HEK293 (cell line): ENCODE measurements around the gene BAK1.

ENCODE experiments used
- CTCF ChIA-PET: fragments of 350-600 bp; formaldehyde crosslinking; extraction: SDS; loops from one replicate; lab custom pipeline; 2021; ENCODE audit warnings: antibody characterized with exemption; lab: Yijun Ruan, JAX
- POLR2A ChIA-PET: fragments of 300-600 bp; formaldehyde crosslinking; extraction: SDS; loops from one replicate; lab custom pipeline; 2020; ENCODE audit warnings: antibody characterized with exemption, inconsistent platforms; lab: Yijun Ruan, JAX
- H3K27ac ChIP-seq: fragments of 200-500 bp; sonication (Bioruptor generic); 2 replicates; pipeline ENCODE4 v1.5.1; 2014; ENCODE audit warnings: low read depth, low read length, control low read depth, inconsistent platforms; ENCODE audit errors: extremely low read depth
- H3K36me3 ChIP-seq, 2 experiments: fragments of 200-500 bp in 1 of 2; sonication (Bioruptor generic) in 1 of 2; 1 replicate in 1 of 2; 2 replicates in 1 of 2; pipeline ENCODE4 v1.5.1; 2014 to 2017; ENCODE audit warnings: inconsistent platforms in 2 of 2, low read length in 2 of 2; ENCODE audit not compliant: control insufficient read depth in 2 of 2, insufficient read depth in 1 of 2
- H3K4me1 ChIP-seq: fragments of 200-500 bp; sonication (Bioruptor generic); 2 replicates; pipeline ENCODE4 v1.5.1; 2014; ENCODE audit warnings: mild to moderate bottlenecking, low read length, inconsistent platforms; ENCODE audit not compliant: control insufficient read depth, insufficient read depth
- H3K4me3 ChIP-seq: 2 replicates; pipeline ENCODE4 v1.5.1; 2011; ENCODE audit warnings: low read depth, mild to moderate bottlenecking, control low read depth, low read length, moderate library complexity
- H3K9me3 ChIP-seq: fragments of 200-500 bp; sonication (Bioruptor generic); 2 replicates; pipeline ENCODE4 v1.5.1; 2014; ENCODE audit warnings: low read depth, low read length, inconsistent platforms; ENCODE audit not compliant: control insufficient read depth, insufficient read depth
- SETDB1 ChIP-seq: IDR thresholded peaks from one replicate; pipeline ENCODE4 v1.6.1; 2017; ENCODE audit warnings: mild to moderate bottlenecking, low read length, moderate library complexity, mixed read lengths; ENCODE audit not compliant: insufficient read length
- TRIM28 ChIP-seq: IDR thresholded peaks from 2 replicates; pipeline ENCODE4 v1.6.1; 2011; ENCODE audit warnings: low read length, control low read depth, borderline replicate concordance
- ZBTB17 ChIP-seq: fragments of 450-650 bp; formaldehyde crosslinking; IDR thresholded peaks from 2 replicates; pipeline ENCODE4 v1.5.1; 2016; ENCODE audit warnings: missing biosample characterization, missing genetic modification characterization
- ZBTB20 ChIP-seq: fragments of 450-650 bp; formaldehyde crosslinking; IDR thresholded peaks from 2 replicates; pipeline ENCODE4 v1.5.1; 2016; ENCODE audit warnings: missing biosample characterization, missing genetic modification characterization
- ZNF138 ChIP-seq: fragments of 450-650 bp; formaldehyde crosslinking; IDR thresholded peaks from 2 replicates; pipeline ENCODE4 v1.5.1; 2016; ENCODE audit warnings: missing biosample characterization, missing genetic modification characterization, borderline replicate concordance
- ZNF155 ChIP-seq: fragments of 450-650 bp; formaldehyde crosslinking; IDR thresholded peaks from 2 replicates; pipeline ENCODE4 v1.5.1; 2016; ENCODE audit warnings: missing biosample characterization, missing genetic modification characterization
- ZNF16 ChIP-seq: fragments of 450-650 bp; formaldehyde crosslinking; IDR thresholded peaks from 2 replicates; pipeline ENCODE4 v1.5.1; 2016; ENCODE audit warnings: low read depth, missing biosample characterization, missing genetic modification characterization
- ZNF19 ChIP-seq: fragments of 450-650 bp; formaldehyde crosslinking; IDR thresholded peaks from 2 replicates; pipeline ENCODE4; 2016; ENCODE audit warnings: missing biosample characterization, missing genetic modification characterization, low read depth
- ZNF350 ChIP-seq: fragments of 450-650 bp; formaldehyde crosslinking; IDR thresholded peaks from 2 replicates; pipeline ENCODE4 v1.5.0; 2017; ENCODE audit warnings: missing biosample characterization, mild to moderate bottlenecking, missing genetic modification characterization
- ZNF433 ChIP-seq: fragments of 450-650 bp; formaldehyde crosslinking; IDR thresholded peaks from 2 replicates; pipeline ENCODE4 v1.5.1; 2016; ENCODE audit warnings: missing biosample characterization, missing genetic modification characterization, low read depth
- ZNF571 ChIP-seq: fragments of 450-650 bp; formaldehyde crosslinking; IDR thresholded peaks from 2 replicates; pipeline ENCODE4 v1.5.0; 2017; ENCODE audit warnings: missing biosample characterization, missing genetic modification characterization
- ZNF791 ChIP-seq: fragments of 450-650 bp; formaldehyde crosslinking; IDR thresholded peaks from 2 replicates; pipeline ENCODE4 v1.5.1; 2016; ENCODE audit warnings: missing biosample characterization, missing genetic modification characterization
- ZNF843 ChIP-seq: fragments of 450-650 bp; formaldehyde crosslinking; IDR thresholded peaks from 2 replicates; pipeline ENCODE4 v1.5.1; 2016; ENCODE audit warnings: missing biosample characterization, missing genetic modification characterization
- TF ChIP-seq, protein P1 (sequence below): fragments of 450-650 bp; formaldehyde crosslinking; IDR thresholded peaks from 2 replicates; pipeline ENCODE4 v1.5.1; 2017; ENCODE audit warnings: missing biosample characterization, mild to moderate bottlenecking, missing genetic modification characterization, moderate library complexity
- TF ChIP-seq, protein P2 (sequence below): fragments of 450-650 bp; formaldehyde crosslinking; IDR thresholded peaks from 2 replicates; pipeline ENCODE4 v1.5.0; 2017; ENCODE audit warnings: missing biosample characterization, missing genetic modification characterization, borderline replicate concordance
- TF ChIP-seq, protein P3 (sequence below): fragments of 450-650 bp; formaldehyde crosslinking; IDR thresholded peaks from 2 replicates; pipeline ENCODE4 v1.5.1; 2016; ENCODE audit warnings: missing biosample characterization, missing genetic modification characterization
- TF ChIP-seq, protein P4 (sequence below): fragments of 450-650 bp; formaldehyde crosslinking; IDR thresholded peaks from 2 replicates; pipeline ENCODE4 v1.5.1; 2016; ENCODE audit warnings: missing biosample characterization, missing genetic modification characterization
- TF ChIP-seq, protein P5 (sequence below): fragments of 450-650 bp; formaldehyde crosslinking; IDR thresholded peaks from 2 replicates; pipeline ENCODE4 v1.5.1; 2016; ENCODE audit warnings: missing biosample characterization, missing genetic modification characterization
- TF ChIP-seq, protein P6 (sequence below): fragments of 450-650 bp; formaldehyde crosslinking; IDR thresholded peaks from 2 replicates; pipeline ENCODE4 v1.5.1; 2016; ENCODE audit warnings: missing biosample characterization, missing genetic modification characterization

BAK1 gene

DNA sequence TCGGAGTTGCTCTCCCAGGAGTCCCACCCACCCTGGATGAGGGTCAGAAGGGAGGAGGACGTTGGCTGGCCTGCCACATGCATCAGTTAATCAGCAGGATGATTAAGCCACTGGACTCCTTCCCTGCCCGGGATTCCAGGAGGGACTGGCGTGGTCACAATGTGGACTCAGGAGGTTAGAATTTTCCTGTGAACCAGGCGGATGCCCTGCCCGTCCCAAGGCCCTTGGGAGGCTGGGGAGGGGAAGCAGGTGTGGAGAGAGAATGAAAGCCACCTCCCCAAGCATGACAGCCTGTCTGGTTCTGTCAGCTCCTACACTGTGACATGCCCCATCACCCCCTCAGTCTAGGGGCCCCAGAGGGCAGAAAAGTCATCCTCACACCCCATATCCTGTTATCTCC, 29.5 kb upstream of the BAK1 start:
- CTCF ChIA-PET: interaction anchor here (0.6 to 1.7 kb wide), 3 partner anchors 8 to 24 kb away, joined by 3 read pairs; no protein-coding TSS in a partner anchor
- Histone ChIP-seq H3K36me3 (no peaks in the 10 kb centered on the region), H3K4me3 (no peak overlapping the region), H3K27ac (no peak overlapping the region), H3K9me3 (no peaks in the 10 kb centered on the region), H3K4me1 (no peaks in the 10 kb centered on the region)
- POLR2A ChIA-PET: no interaction called here
- TF ChIP-seq ZBTB17 (tag by site-specific recombination): no peak
- TF ChIP-seq ZNF843: no peak
- no peak for TF ChIP-seq ZNF155 (tag by site-specific recombination)
- no peak for TF ChIP-seq ZNF19 (tag by site-specific recombination)
- TF ChIP-seq, protein P1, sequence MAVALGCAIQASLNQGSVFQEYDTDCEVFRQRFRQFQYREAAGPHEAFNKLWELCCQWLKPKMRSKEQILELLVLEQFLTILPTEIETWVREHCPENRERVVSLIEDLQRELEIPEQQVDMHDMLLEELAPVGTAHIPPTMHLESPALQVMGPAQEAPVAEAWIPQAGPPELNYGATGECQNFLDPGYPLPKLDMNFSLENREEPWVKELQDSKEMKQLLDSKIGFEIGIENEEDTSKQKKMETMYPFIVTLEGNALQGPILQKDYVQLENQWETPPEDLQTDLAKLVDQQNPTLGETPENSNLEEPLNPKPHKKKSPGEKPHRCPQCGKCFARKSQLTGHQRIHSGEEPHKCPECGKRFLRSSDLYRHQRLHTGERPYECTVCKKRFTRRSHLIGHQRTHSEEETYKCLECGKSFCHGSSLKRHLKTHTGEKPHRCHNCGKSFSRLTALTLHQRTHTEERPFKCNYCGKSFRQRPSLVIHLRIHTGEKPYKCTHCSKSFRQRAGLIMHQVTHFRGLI (tag by site-specific recombination): no peak
- no peak for TF ChIP-seq ZNF571 (tag by site-specific recombination)
- TF ChIP-seq, protein P2, sequence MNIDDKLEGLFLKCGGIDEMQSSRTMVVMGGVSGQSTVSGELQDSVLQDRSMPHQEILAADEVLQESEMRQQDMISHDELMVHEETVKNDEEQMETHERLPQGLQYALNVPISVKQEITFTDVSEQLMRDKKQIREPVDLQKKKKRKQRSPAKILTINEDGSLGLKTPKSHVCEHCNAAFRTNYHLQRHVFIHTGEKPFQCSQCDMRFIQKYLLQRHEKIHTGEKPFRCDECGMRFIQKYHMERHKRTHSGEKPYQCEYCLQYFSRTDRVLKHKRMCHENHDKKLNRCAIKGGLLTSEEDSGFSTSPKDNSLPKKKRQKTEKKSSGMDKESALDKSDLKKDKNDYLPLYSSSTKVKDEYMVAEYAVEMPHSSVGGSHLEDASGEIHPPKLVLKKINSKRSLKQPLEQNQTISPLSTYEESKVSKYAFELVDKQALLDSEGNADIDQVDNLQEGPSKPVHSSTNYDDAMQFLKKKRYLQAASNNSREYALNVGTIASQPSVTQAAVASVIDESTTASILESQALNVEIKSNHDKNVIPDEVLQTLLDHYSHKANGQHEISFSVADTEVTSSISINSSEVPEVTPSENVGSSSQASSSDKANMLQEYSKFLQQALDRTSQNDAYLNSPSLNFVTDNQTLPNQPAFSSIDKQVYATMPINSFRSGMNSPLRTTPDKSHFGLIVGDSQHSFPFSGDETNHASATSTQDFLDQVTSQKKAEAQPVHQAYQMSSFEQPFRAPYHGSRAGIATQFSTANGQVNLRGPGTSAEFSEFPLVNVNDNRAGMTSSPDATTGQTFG (tag by site-specific recombination): no peak
- TF ChIP-seq ZNF433 (tag by site-specific recombination): no peak
- TF ChIP-seq ZNF791 (tag by site-specific recombination): no peak
- no peak for TF ChIP-seq ZNF138 (tag by site-specific recombination)
- TF ChIP-seq, protein P3, sequence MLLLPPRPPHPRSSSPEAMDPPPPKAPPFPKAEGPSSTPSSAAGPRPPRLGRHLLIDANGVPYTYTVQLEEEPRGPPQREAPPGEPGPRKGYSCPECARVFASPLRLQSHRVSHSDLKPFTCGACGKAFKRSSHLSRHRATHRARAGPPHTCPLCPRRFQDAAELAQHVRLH (tag by site-specific recombination): no peak
- TF ChIP-seq, protein P4, sequence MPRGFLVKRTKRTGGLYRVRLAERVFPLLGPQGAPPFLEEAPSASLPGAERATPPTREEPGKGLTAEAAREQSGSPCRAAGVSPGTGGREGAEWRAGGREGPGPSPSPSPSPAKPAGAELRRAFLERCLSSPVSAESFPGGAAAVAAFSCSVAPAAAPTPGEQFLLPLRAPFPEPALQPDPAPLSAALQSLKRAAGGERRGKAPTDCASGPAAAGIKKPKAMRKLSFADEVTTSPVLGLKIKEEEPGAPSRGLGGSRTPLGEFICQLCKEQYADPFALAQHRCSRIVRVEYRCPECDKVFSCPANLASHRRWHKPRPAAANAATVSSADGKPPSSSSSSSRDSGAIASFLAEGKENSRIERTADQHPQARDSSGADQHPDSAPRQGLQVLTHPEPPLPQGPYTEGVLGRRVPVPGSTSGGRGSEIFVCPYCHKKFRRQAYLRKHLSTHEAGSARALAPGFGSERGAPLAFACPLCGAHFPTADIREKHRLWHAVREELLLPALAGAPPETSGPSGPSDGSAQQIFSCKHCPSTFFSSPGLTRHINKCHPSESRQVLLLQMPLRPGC: no peak
- TF ChIP-seq, protein P5, sequence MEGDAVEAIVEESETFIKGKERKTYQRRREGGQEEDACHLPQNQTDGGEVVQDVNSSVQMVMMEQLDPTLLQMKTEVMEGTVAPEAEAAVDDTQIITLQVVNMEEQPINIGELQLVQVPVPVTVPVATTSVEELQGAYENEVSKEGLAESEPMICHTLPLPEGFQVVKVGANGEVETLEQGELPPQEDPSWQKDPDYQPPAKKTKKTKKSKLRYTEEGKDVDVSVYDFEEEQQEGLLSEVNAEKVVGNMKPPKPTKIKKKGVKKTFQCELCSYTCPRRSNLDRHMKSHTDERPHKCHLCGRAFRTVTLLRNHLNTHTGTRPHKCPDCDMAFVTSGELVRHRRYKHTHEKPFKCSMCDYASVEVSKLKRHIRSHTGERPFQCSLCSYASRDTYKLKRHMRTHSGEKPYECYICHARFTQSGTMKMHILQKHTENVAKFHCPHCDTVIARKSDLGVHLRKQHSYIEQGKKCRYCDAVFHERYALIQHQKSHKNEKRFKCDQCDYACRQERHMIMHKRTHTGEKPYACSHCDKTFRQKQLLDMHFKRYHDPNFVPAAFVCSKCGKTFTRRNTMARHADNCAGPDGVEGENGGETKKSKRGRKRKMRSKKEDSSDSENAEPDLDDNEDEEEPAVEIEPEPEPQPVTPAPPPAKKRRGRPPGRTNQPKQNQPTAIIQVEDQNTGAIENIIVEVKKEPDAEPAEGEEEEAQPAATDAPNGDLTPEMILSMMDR (tag by site-specific recombination): no peak
- TF ChIP-seq, protein P6, sequence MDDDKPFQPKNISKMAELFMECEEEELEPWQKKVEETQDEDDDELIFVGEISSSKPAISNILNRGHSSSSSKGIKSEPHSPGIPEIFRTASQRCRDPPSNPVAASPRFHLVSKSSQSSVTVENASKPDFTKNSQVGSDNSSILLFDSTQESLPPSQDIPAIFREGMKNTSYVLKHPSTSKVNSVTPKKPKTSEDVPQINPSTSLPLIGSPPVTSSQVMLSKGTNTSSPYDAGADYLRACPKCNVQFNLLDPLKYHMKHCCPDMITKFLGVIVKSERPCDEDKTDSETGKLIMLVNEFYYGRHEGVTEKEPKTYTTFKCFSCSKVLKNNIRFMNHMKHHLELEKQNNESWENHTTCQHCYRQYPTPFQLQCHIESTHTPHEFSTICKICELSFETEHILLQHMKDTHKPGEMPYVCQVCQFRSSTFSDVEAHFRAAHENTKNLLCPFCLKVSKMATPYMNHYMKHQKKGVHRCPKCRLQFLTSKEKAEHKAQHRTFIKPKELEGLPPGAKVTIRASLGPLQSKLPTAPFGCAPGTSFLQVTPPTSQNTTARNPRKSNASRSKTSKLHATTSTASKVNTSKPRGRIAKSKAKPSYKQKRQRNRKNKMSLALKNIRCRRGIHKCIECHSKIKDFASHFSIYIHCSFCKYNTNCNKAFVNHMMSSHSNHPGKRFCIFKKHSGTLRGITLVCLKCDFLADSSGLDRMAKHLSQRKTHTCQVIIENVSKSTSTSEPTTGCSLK (tag by site-specific recombination): no peak
- TF ChIP-seq SETDB1: no peak
- TF ChIP-seq TRIM28: no peak
- no peak for TF ChIP-seq ZBTB20
- no peak for TF ChIP-seq ZNF16 (tag by site-specific recombination)
- TF ChIP-seq ZNF350 (tag by site-specific recombination): no peak
